Measurements from ENCODE around the gene PABPC1L.
A peak's percentile ranks its signal among the peaks of the same experiment; 100 is the strongest.
"Not testable (repeated sequence)": the region's sequence is repeated elsewhere in the genome, so short reads cannot be mapped to it uniquely, and the experiment has no call there.

Gene PABPC1L

DNA sequence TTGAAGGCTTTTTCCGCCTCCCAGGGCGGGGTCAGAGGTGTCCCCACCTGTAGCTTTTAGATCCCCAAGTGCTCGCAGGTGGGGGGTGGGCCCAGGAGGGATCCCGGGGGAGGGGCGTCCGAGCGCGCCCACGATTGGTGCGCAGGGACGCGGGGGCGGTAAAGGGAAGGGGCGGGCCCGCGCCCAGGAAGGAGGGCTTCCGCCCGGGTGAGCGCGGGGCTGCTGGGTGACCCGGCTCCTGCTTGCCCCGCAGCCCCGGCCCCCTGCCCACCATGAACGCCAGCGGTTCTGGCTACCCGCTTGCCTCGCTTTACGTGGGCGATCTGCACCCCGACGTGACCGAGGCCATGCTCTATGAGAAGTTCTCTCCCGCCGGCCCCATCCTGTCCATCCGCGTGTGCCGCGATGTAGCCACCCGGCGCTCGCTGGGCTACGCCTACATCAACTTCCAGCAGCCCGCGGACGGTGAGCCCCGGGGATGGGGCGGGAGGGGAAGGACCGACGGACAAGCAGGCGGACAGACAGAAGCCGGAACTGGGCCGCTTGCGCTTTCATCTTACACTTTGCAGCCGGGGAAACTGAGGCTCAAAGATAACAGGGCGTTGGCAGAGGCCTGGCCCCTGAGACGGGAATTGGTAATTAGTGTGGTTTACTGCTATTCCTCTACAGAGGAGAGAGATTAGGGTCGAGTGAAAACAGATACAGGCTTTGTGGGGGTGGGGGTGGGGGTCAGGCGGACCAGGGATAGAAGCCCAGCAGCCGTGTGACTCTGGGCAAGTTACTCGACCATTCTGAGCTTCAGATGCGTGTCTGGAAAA, at the start of gene PABPC1L:
Gene PABPC1L (plus strand): TSS at position 189 of the 818 bp plus-strand sequence. CDS start 84 bp downstream, at position 273.
- DNase-seq = peak; percentile 78

- no peak for DNase-seq
These were observed 48.3 kb upstream of the PABPC1L start for GRCh38 chr20:44861531-44862006.

DNA sequence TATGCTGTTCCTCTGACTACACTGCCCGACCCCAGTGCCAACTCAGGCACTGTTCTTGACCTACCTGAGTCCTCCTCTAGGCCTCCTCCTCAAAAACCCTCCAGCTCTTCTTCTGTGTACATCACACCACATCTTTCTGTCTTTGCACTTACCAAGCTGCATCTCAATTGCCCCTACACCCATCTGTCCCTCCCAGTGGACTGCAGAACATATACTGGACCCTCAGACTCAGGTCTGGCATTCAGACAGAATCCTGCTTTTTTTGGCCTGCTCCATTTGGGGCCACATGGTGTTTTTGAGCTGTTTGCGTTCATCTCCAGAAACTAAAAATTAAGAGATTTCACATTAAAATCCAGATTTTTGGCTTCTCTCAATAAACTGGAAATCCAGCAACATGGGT, 47.6 kb upstream of the PABPC1L start:
- no peak for DNase-seq

DNA sequence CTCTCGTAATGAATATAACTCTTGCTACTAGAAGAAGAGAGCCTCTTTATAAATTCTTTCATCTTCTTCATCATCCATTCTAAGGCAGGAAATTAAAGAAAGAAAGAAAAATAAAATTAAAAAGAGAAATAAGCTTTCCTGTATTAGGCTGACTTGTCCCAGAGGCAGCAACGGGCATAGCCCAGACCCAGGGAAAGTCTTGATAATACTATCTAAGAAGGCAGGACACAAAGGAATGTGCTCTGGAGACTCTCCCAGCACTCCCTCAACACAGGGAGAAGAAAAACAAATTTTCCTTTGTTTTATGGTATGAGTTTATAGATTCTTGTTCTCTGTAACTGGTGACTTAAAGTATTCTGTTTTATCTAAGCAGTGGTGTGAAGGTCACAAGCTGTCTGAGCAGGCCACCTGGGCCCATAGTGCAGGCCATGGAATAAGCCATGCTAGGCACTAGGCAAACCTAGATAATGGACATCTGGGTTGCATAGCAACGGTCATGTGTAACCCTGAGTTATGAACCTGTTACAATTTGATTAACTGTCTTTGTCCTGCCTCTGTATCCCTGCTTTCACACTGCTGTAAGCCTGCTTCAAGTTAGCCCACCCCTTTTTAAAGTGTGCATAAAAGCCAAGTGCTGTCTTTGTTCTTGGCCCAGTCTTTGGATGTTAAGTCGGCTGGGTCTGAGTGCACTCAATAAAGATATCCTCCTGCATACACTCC, 46.3 kb upstream of the PABPC1L start:
- DNase-seq = not testable (repeated sequence)

DNA sequence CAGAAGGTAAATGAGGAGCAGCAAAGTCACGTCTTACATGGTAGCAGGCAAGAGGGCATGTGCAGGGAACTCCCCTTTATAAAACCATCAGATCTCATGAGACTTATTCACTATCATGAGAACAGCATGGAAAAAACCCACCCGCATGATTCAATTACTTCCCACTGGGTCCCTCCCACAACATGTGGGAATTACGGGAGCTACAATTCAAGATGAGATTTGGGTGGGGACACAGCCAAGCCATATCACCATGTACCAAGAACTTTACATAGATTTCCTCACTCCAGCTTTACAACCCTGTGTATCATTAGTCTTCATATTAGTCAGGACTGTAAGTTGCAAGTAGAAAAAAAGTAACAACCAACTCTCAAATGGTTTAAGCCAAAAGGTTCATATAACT, 45.4 kb upstream of the PABPC1L start:
- not testable (repeated sequence) for DNase-seq

- DNase-seq = no peak
These were observed 43.0 kb upstream of the PABPC1L start for GRCh38 chr20:44866703-44867335.

GRCh38 chr20:44869471-44869870, 40.4 kb upstream of the PABPC1L start:
- no peak for DNase-seq

DNA sequence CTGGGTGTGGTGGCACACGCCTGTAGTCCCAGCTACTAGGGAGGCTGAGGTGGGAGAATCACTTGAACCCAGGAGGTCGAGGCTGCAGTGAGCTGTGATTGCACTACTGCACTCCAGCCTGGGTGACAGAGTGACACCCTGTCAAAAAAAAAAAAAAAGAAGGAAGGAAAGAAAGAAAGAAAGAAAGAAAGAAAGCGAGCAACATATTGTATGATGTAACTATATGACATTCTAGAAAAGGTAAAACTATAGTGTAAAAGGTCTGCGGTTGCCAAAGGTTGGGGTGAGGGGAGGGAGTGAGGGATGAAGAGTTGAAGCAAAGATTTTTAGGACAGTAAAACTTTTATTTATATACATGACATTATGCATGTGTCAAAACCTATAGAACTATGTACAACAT, 27.5 kb upstream of the PABPC1L start:
- not testable (repeated sequence) for DNase-seq

GRCh38 chr20:44883214-44883902, 26.5 kb upstream of the PABPC1L start:
- no peak for DNase-seq

GRCh38 chr20:44884907-44885391, 24.9 kb upstream of the PABPC1L start:
- no peak for DNase-seq

DNA sequence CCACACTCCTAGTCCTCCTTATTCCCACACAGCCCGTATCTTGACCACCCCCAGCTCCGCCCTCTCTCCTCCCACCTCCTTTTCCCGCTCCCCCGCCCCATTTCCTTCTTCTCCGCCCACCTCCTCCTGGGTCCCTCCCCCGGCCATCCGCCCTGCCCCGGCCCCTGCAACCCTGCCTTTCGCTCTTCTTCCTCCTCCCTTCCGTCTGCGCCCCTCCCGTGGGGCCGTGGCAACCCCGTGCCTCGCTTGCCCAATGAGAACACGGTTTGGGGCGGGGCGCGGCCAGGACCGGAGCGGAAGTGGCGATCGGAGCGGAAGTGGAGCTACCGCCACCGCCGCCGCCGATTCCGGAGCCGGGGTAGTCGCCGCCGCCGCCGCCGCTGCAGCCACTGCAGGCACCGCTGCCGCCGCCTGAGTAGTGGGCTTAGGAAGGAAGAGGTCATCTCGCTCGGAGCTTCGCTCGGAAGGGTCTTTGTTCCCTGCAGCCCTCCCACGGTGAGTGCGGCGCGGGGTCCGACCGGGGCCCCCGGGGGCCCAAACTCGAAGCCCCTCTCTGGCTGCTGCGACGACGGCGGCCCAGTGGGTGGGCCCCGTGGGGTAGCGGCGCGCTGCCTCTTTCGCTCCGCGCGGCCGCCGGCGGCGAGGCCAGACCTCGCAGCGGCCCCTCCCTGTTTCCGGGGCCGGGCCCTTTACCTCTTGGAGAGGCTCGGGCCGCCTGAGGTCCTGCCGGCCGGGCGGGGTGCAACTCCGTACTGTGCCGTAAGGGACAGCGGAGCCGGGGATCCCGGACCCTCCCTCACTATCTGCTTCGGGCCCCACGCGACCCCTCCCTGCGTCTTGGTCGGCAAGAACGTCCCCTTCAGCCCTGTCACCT, 24.2 kb upstream of the PABPC1L start, which contains the start of gene YWHAB:
Gene YWHAB (plus strand): TSS at position 314 of the 874 bp plus-strand sequence. CDS start 15,829 bp downstream, outside the sequence.
- DNase-seq = peak; percentile 98

DNA sequence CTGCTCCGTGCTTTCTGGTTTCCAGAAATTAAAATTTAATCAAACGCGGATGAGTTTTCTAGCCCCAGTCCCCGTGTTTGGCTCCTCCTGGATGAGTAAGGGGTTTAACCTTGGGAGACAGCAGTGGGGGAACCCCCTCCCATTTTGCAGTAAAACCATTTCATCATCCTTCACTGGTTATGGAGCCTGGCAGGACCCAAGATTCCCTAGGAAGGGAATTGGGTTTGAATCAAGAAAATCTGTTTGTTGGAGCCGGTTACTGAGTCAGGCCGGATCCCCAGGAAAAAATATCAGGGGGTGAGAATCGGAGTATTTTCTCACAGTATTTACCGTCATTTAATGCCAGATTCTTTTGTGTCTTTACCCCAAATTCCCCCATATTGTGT, 23.6 kb upstream of the PABPC1L start:
- no peak for DNase-seq

DNA sequence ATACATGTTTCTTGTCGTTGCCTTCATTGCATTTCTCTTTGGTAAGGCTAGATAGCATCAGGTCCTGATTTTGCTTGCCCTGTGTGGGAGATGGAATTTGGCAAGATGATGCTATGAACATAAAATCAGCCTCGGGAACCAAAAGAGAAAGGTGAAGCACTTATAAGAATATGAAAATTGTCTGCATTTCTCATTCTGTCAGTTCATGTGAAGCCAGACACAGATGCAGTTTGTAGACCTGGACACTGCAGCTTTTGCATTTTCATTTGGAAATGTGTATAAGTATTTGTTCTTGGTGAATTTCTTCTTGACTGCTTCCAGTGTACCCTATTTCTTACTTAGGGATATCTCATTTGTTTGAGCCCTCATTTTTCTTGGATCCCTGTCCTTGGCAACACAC, 23.0 kb upstream of the PABPC1L start:
- DNase-seq = no peak

GRCh38 chr20:44887466-44887865, 22.4 kb upstream of the PABPC1L start:
- no peak for DNase-seq

- DNase-seq = no peak
These were observed 21.4 kb upstream of the PABPC1L start for GRCh38 chr20:44888226-44889103.

GRCh38 chr20:44891826-44892225, 18.0 kb upstream of the PABPC1L start:
- DNase-seq = no peak

DNA sequence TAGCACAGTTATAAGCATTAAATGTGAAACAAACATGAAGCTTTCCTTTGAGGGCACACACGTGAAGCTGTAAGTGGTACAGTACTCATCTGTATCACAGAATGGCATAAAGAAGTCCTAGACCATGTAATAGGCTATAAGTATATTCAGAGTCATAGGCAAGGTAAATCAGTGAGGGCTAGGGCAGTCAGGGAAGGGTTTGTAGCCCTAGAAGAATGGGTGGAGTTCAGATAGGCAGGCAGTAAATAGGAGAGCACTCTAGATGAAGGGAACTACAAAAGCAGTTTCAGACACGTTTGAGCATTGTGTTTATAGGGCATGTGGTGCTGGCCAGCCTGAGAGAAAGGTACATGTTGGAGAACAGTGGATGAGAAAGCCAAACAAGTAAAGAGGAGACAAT, 14.9 kb upstream of the PABPC1L start:
- no peak for DNase-seq

- no peak for DNase-seq
These were observed 13.3 kb upstream of the PABPC1L start for GRCh38 chr20:44896583-44896982.

- no peak for DNase-seq
These were observed 12.7 kb upstream of the PABPC1L start for GRCh38 chr20:44897133-44897532.

DNA sequence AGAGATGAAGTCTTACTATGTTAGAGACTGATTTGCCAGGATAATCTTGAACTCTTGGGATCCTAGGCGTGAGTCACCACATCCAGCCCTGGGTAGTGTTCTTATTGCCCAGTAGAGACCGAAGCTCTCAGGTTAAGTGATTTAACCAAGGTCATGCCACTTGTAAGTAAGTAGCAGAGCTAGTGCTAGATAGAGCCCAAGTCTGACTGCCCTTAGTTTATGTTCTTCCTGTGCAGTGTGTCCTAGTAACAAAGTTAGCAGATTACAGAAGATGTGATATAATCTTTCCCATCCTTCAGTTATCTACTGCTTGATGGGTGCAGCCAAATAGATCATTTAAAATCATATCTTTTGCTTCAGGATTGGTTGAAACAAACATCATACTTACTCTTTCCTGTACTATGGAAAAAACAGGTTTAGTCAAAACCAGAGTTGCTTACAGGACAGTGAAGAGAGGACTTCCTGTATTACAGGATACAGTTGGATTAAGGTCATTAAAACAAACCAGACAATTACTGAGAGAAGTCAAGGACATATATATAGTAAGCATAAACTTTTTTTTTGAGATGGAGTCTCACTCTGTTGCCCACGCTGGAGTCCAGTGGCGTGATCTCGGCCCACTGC, 9.5 kb upstream of the PABPC1L start:
- no peak for DNase-seq

Data from activated CD4-positive, alpha-beta T cell treated with anti-CD3 and anti-CD28 coated beads, Interleukin-2, amount 50 U/mL, for 1 hour (primary cell).